Lower leg skin (tissue), 3 donors: Measurements from ENCODE around the gene FN1.

Source experiments
- POLR2A ChIP-seq, 2 donors: fragments of 450-650 bp; IDR thresholded peaks; one replicate each; pipeline ENCODE4 v1.6.1; 2016 to 2017; ENCODE audit warnings: antibody characterized with exemption in 2 of 2, mild to moderate bottlenecking in 1 of 2, moderate library complexity in 1 of 2
- TF ChIP-seq, protein P1 (sequence below), 3 donors: fragments of 450-650 bp; IDR thresholded peaks; one replicate each; pipeline ENCODE4 v1.5.1; 2016; ENCODE audit warnings: antibody characterized with exemption in 3 of 3, mild to moderate bottlenecking in 3 of 3, moderate library complexity in 2 of 3

DNA sequence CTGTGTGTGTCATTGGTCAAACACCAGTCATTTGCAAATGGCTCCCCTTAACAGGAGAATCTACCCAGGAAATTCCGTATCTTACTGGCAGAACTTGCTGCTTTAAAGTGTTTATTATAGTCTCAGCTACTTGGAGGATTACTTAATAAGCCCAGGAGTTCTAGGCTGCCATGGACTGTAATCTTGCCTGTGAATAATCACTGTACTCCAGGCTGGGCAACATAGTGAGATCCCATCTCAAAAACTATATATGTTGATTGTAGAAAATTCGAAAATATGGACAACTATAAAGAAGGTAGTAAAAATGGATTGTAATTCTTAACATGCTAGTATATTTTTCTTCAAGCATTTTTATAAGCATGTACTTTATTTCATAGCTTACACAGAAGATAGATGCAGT is 119.5 kb downstream of the FN1 start:
- TF ChIP-seq, protein P1, sequence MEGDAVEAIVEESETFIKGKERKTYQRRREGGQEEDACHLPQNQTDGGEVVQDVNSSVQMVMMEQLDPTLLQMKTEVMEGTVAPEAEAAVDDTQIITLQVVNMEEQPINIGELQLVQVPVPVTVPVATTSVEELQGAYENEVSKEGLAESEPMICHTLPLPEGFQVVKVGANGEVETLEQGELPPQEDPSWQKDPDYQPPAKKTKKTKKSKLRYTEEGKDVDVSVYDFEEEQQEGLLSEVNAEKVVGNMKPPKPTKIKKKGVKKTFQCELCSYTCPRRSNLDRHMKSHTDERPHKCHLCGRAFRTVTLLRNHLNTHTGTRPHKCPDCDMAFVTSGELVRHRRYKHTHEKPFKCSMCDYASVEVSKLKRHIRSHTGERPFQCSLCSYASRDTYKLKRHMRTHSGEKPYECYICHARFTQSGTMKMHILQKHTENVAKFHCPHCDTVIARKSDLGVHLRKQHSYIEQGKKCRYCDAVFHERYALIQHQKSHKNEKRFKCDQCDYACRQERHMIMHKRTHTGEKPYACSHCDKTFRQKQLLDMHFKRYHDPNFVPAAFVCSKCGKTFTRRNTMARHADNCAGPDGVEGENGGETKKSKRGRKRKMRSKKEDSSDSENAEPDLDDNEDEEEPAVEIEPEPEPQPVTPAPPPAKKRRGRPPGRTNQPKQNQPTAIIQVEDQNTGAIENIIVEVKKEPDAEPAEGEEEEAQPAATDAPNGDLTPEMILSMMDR (IDR thresholded peaks at IDR 0.05), result no peak
- TF ChIP-seq POLR2A (IDR thresholded peaks at IDR 0.05), result no peak
